AG09319 (cell line): ENCODE measurements around the gene RIGI.
A peak's percentile ranks its signal among the peaks of the same experiment; 100 is the strongest.

Experiments used
- DNase-seq: peaks from one replicate; pipeline ENCODE4 v3.0.0-alpha.2; 2010; ENCODE audit warnings: low read depth; ENCODE audit errors: extremely low read depth
- CTCF ChIP-seq: IDR thresholded peaks from 2 replicates; pipeline ENCODE4 v1.5.1; 2011; ENCODE audit warnings: low read depth, mild to moderate bottlenecking, inconsistent platforms, low read length, moderate library complexity

RIGI gene

GRCh38 chr9:32502464-32502863 is 23.5 kb downstream of the RIGI start:
- TF ChIP-seq CTCF: no peak
- no peak for DNase-seq

- no peak for DNase-seq
- TF ChIP-seq CTCF: no peak
Observed at GRCh38 chr9:32501868-32502267, 24.1 kb downstream of the RIGI start.

- TF ChIP-seq CTCF: no peak
- no peak for DNase-seq
Observed at GRCh38 chr9:32500768-32501167, 25.2 kb downstream of the RIGI start.

- no peak for TF ChIP-seq CTCF
- no peak for DNase-seq
Observed at GRCh38 chr9:32497921-32498320, 28.1 kb downstream of the RIGI start.

- no peak for DNase-seq
- TF ChIP-seq CTCF: no peak
Observed at GRCh38 chr9:32490601-32491000, 35.4 kb downstream of the RIGI start.

- TF ChIP-seq CTCF: no peak
- DNase-seq: peak; percentile 12
Observed at GRCh38 chr9:32487981-32488380, 38.0 kb downstream of the RIGI start.

GRCh38 chr9:32486839-32487562 is 39.0 kb downstream of the RIGI start:
- no peak for DNase-seq
- no peak for TF ChIP-seq CTCF
